GM12892 (cell line): ENCODE data around the gene UST.

Experiments used
- DNase-seq: peaks from one replicate; pipeline ENCODE4 v3.0.0; 2011; ENCODE audit not compliant: insufficient read length
- FAIRE-seq: peaks from 2 replicates; lab custom pipeline; 2011; peaks lifted over from hg19 to GRCh38; lab: Jason Lieb, UNC
- POLR2A ChIP-seq: IDR thresholded peaks from 2 replicates; pipeline ENCODE4 v1.6.1; 2011; ENCODE audit warnings: low read depth, low read length, control low read depth
- POLR2AphosphoS5 ChIP-seq: IDR thresholded peaks from 2 replicates; pipeline ENCODE4 v1.6.1; 2011; ENCODE audit warnings: low read depth, low read length, control low read depth
- TAF1 ChIP-seq: IDR thresholded peaks from 2 replicates; pipeline ENCODE4 v1.6.1; 2011; ENCODE audit warnings: low read depth, mild to moderate bottlenecking, control low read depth, low read length, borderline replicate concordance

UST gene

DNA sequence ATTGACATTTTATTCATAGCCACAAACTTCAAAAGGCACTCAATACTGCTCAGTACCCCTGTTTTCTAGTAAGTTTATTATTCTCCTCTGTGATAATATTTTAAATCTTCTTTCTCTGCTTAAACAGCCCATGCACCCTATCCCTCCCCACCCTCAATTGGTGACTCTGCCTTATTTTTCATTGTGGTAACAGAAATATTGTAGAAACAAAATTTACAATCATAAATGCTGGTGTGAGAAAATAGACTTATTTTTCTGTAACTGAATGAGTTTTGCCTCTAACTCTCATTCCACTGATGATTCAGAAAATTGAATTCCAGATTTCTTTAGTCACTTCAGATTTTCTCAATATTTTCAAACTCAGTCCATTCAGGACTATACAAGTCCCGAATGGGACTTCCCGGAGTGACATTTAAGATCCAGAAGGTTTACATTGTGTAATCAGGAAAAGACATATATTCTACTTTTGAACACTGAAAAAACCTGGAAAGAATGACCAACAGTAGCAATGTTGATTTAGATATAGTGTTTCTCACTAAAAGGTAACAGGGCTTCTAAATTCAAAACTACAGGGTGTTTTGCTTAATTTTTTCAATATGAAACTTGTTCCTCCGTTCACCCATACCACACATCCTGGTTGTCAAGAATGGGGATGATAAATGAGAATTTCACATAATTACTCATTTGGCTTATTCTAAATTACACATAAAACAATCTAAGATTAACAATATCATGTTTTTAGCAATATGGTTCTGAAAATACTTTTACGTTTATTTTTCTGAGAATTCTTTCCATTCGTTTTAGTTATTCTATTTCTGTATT lies 34.8 kb upstream of the UST start:
- no peak for TF ChIP-seq POLR2A
- no peak for TF ChIP-seq TAF1
- no peak for TF ChIP-seq POLR2AphosphoS5
- FAIRE-seq, result no peak

DNA sequence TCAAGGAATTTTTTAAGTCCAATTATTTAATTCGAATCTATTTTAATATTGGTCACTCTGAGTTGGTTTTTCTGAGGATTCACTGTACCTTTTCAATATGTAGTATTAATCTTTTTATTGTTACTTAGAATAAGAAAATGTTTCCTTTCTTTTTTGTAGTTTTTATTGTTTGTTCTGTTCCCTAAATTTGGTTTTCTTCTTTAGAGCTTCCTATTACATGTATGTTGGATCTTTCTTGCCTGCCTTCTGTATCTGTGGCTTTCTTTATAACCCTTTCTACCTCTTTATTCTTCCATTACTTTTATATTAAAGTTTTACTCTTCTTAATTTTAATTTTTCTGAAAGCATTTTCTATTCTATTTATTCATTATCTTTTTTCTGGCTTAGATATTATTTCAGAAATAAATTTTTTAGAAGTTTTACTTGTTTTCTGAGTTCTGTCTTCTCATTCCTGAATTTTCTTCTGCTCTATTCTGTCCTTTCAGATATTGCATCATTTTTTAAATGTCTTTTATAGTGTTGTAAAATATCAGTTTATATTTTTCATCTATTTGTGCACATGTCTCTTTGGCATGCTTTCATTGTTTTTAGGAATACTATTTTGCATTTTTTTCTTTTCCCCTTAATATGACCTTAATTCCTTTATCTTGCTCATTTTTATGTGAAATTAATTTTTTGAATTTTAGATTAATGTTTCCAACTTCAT lies 33.6 kb upstream of the UST start:
- no peak for DNase-seq
- no peak for FAIRE-seq
- TF ChIP-seq TAF1 (no peak), POLR2AphosphoS5 (no peak), POLR2A (no peak)

More for the DNA sequence above, 34.8 kb upstream of the UST start:
- no peak for DNase-seq

- no peak for FAIRE-seq
- no peak for DNase-seq
- no peak for TF ChIP-seq POLR2AphosphoS5
- TF ChIP-seq TAF1, result no peak
Observed at GRCh38 chr6:148713921-148714320, 32.9 kb upstream of the UST start.

DNA sequence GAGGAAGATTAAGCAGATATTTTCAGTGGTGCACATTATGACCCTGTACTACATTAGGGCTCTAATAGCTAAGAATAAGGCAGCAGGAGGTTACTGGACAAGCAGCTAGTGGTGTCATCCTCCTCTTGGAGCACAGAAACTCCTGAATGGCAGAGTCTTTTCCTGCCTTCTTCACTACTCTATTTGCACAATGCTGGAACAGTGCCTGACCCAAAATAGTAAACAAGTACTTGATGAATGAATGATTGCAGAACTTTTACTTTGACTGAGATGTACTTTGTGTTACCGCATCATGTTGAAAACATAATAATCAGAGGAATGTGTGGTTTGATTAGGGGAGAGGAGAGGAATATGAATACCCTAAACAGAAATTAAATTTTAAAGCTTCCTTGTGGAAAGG lies 30.0 kb upstream of the UST start:
- FAIRE-seq, result no peak
- TF ChIP-seq TAF1, result no peak
- TF ChIP-seq POLR2AphosphoS5, result no peak
- TF ChIP-seq POLR2A, result no peak
- DNase-seq, result no peak

- TF ChIP-seq TAF1, result no peak
- no peak for TF ChIP-seq POLR2A
- no peak for TF ChIP-seq POLR2AphosphoS5
- DNase-seq, result no peak
- no peak for FAIRE-seq
Observed at GRCh38 chr6:148720406-148720805, 26.4 kb upstream of the UST start.

- DNase-seq (no peak), FAIRE-seq (no peak)
- TF ChIP-seq POLR2A (no peak), POLR2AphosphoS5 (no peak), TAF1 (no peak)
Observed at GRCh38 chr6:148720897-148721296, 25.9 kb upstream of the UST start.

GRCh38 chr6:148723484-148723883 lies 23.3 kb upstream of the UST start:
- DNase-seq, result no peak
- TF ChIP-seq POLR2AphosphoS5, result no peak
- no peak for FAIRE-seq

- DNase-seq, result no peak
- FAIRE-seq, result no peak
- TF ChIP-seq TAF1 (no peak), POLR2AphosphoS5 (no peak)
Observed at GRCh38 chr6:148724428-148724827, 22.4 kb upstream of the UST start.

DNA sequence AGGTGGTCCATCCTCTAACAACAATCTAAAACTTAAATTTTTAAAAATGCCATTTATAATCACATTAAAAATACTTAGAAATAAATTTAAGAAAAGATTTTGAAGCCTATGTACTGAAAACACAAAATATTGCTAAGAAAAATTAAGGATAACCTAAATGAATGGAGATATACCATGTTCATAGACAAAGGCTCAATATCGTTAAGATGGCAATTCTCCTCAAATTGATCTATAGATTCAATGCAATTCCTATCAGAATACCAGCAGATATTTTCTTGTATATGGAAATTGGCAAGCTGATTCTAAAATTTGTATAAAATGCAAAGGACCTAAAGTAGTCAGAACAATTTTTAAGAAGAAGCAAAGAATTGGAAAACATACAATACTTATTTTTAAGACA lies 19.7 kb upstream of the UST start:
- DNase-seq, result no peak
- no peak for TF ChIP-seq POLR2AphosphoS5
- TF ChIP-seq POLR2A, result no peak
- TF ChIP-seq TAF1, result no peak
- no peak for FAIRE-seq

- FAIRE-seq, result no peak
- no peak for DNase-seq
- TF ChIP-seq POLR2A (no peak), POLR2AphosphoS5 (no peak), TAF1 (no peak)
Observed at GRCh38 chr6:148735989-148736388, 10.8 kb upstream of the UST start.

- FAIRE-seq, result peak; percentile 36
- TF ChIP-seq POLR2AphosphoS5, result no peak
- TF ChIP-seq TAF1, result no peak
- no peak for TF ChIP-seq POLR2A
- DNase-seq, result no peak
Observed at GRCh38 chr6:148736774-148737412, 9.9 kb upstream of the UST start.
